ENCODE results near the gene SLC16A6.
A peak's percentile ranks its signal among the peaks of the same experiment; 100 is the strongest.
"Not testable (repeated sequence)": the region's sequence is repeated elsewhere in the genome, so short reads cannot be mapped to it uniquely, and the experiment has no call there.

The SLC16A6 gene

GRCh38 chr17:68248891-68249290, 42.0 kb downstream of the SLC16A6 start:
- no peak for DNase-seq (ENCODE audit: low spot score)
- FAIRE-seq, result no peak

- no peak for FAIRE-seq
- no peak for DNase-seq (ENCODE audit: low spot score)
Measured at GRCh38 chr17:68248199-68248825, 42.6 kb downstream of the SLC16A6 start.

- DNase-seq (ENCODE audit: low spot score) (peak; percentile 78), FAIRE-seq (no peak)
Measured at GRCh38 chr17:68247445-68248198, 43.3 kb downstream of the SLC16A6 start, which contains the start of gene AMZ2. Gene AMZ2, plus strand, starts transcription at chr17:68248043. Its CDS starts 2,145 bp downstream, at chr17:68250188.

GRCh38 chr17:68246271-68247028, 44.5 kb downstream of the SLC16A6 start:
- DNase-seq (ENCODE audit: low spot score) (no peak), FAIRE-seq (no peak)

- FAIRE-seq, result no peak
Measured at GRCh38 chr17:68239632-68240366, 51.1 kb downstream of the SLC16A6 start.

GRCh38 chr17:68238871-68239253, 52.1 kb downstream of the SLC16A6 start:
- no peak for FAIRE-seq
- DNase-seq (ENCODE audit: low spot score), result no peak

More at GRCh38 chr17:68239632-68240366, 51.1 kb downstream of the SLC16A6 start:
- DNase-seq (ENCODE audit: low spot score), result no peak

GRCh38 chr17:68238164-68238870, 52.6 kb downstream of the SLC16A6 start:
- no peak for FAIRE-seq
- no peak for DNase-seq (ENCODE audit: low spot score)

- FAIRE-seq; DNase-seq (ENCODE audit: low spot score): not testable (repeated sequence)
Measured at GRCh38 chr17:68237369-68238163, 53.4 kb downstream of the SLC16A6 start.

GRCh38 chr17:68235336-68235791, 55.6 kb downstream of the SLC16A6 start:
- not testable (repeated sequence) for DNase-seq (ENCODE audit: low spot score); FAIRE-seq

- DNase-seq (ENCODE audit: low spot score), result peak; percentile 85
- FAIRE-seq, result peak; percentile 83
Measured at GRCh38 chr17:68234726-68235335, 56.1 kb downstream of the SLC16A6 start.

- FAIRE-seq; DNase-seq (ENCODE audit: low spot score): not testable (repeated sequence)
Measured at GRCh38 chr17:68232741-68233140, 58.2 kb downstream of the SLC16A6 start.

- DNase-seq (ENCODE audit: low spot score) (no peak), FAIRE-seq (no peak)
Measured at GRCh38 chr17:68231541-68231940, 59.4 kb downstream of the SLC16A6 start.

- not testable (repeated sequence) for FAIRE-seq; DNase-seq (ENCODE audit: low spot score)
Measured at GRCh38 chr17:68231131-68231530, 59.8 kb downstream of the SLC16A6 start.

- FAIRE-seq, result no peak
- no peak for DNase-seq (ENCODE audit: low spot score)
Measured at GRCh38 chr17:68229619-68230018, 61.3 kb downstream of the SLC16A6 start.

- no peak for DNase-seq (ENCODE audit: low spot score)
- FAIRE-seq, result no peak
Measured at GRCh38 chr17:68228817-68229570, 61.9 kb downstream of the SLC16A6 start.

GRCh38 chr17:68228039-68228680, 62.8 kb downstream of the SLC16A6 start:
- FAIRE-seq; DNase-seq (ENCODE audit: low spot score): not testable (repeated sequence)

- DNase-seq (ENCODE audit: low spot score); FAIRE-seq: not testable (repeated sequence)
Measured at GRCh38 chr17:68225055-68225454, 65.9 kb downstream of the SLC16A6 start.

GRCh38 chr17:68222606-68223005, 68.3 kb downstream of the SLC16A6 start:
- DNase-seq (ENCODE audit: low spot score) (no peak), FAIRE-seq (no peak)
